GM12892 (cell line): Measurements from ENCODE around the gene MAP3K7.

Experiments
- POLR2A ChIP-seq: IDR thresholded peaks from 2 replicates; pipeline ENCODE4 v1.6.1; 2011; ENCODE audit warnings: low read depth, low read length, control low read depth
- POLR2AphosphoS5 ChIP-seq: IDR thresholded peaks from 2 replicates; pipeline ENCODE4 v1.6.1; 2011; ENCODE audit warnings: low read depth, low read length, control low read depth
- TAF1 ChIP-seq: IDR thresholded peaks from 2 replicates; pipeline ENCODE4 v1.6.1; 2011; ENCODE audit warnings: low read depth, mild to moderate bottlenecking, control low read depth, low read length, borderline replicate concordance

DNA sequence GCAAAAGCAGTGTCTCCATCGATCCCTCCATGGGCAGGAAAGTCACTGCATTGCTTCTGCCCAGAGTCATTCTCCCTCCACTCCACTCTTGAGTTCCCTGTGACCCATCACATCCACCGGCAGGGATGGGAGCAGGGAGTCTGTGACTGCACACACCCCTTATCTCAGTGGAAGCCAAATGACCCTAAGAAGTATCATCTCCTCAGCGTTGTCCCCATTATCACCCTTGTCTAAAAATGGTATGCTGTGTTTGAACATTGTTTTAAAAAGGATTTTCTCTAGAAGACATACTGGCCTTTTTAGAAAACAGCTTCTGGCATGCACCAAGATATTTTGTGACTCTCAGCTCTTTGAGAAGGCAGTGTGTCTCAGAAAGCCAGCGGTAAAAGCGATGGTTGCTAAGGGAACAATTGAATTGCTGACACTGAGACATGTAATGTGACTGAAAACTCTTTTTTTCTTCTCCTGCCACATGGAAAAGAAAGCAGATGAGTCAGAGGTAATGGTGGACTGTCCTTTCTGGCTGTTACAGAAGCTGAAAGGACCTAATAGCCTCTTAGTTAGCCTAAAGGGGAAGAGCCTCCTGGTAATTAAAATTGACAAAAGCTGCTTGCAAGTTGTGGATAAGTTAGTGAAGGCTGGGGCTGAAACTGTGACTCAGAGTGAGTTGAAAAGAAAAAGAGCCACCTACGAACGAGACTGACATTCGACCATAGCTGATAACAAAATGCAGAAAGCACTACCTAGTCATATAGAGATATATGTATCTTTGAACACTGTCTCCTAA lies 120.5 kb downstream of the MAP3K7 start:
- TF ChIP-seq POLR2AphosphoS5 (no peak), POLR2A (no peak), TAF1 (no peak)
